ENCODE measurements around the gene GRID2.

DNA sequence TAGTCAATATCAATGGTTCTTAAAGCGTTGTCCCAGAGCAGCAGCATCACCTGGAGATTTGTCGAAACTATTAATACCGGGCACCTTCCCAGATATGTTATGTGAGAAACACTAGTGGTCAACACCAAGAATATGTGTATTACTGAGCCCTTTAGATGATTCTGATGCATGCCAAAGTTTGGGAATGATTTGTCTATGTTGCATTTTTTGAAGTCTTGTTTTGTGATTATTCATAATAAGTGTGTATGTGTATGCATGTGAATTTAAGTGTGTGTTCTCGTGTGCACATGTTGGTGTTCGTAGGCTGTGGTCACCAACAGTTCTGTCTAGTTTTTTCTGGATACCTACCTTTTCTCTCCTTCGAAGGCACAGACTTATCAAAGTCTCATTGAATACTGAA lies 749.4 kb downstream of the GRID2 start:
- TF ChIP-seq, protein P1, sequence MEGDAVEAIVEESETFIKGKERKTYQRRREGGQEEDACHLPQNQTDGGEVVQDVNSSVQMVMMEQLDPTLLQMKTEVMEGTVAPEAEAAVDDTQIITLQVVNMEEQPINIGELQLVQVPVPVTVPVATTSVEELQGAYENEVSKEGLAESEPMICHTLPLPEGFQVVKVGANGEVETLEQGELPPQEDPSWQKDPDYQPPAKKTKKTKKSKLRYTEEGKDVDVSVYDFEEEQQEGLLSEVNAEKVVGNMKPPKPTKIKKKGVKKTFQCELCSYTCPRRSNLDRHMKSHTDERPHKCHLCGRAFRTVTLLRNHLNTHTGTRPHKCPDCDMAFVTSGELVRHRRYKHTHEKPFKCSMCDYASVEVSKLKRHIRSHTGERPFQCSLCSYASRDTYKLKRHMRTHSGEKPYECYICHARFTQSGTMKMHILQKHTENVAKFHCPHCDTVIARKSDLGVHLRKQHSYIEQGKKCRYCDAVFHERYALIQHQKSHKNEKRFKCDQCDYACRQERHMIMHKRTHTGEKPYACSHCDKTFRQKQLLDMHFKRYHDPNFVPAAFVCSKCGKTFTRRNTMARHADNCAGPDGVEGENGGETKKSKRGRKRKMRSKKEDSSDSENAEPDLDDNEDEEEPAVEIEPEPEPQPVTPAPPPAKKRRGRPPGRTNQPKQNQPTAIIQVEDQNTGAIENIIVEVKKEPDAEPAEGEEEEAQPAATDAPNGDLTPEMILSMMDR (IDR thresholded peaks at IDR 0.05) = no peak
- no peak for TF ChIP-seq ZFX (IDR thresholded peaks at IDR 0.05; ENCODE audit: borderline replicate concordance)
